ENCODE measurements around the gene KLK10.

The KLK10 gene

GRCh38 chr19:51019544-51019925 is at the start of gene KLK10:
TSS of gene KLK10 (minus strand) at chr19:51019709. CDS start at chr19:51019130, 579 bp downstream.
- DNase-seq (ENCODE audit: low read depth in 2 of 2) = no peak

DNA sequence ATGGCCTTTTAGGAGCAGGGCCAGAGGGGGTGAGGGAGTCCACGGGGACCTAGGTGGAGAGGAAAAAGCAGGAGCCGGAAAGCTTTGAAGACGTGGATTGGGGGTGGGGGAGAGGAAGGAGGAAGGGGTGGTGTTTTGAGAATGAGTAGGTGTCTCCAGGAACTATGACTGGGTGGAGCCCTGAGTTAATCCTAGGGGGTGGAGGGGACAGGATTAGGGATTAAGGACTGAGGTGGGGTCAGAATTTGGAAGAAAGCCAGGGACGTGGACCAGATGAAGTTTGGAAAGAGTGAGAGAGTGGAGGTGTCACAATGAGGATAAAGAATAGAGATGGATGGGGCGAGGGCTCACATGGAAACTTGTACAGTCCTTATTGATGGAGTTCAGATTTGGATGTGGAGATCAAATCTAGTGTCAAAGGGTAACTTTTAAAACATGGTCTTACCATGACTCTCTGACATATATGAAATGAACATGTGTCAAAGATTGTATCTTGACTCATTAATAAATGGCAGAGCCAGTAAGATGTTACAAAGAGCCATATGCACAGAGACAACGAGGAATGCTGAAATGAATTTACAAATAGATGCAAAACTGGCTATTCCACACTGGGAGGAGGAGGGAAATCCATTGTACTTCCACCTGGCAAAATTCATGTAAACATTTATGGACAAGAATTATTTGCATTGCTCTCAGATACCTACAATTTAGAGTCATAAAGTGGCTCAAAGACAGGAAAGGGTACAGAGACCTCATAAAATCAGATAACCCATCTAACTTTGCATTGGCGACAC is 47.1 kb upstream of the KLK10 start:
- DNase-seq (ENCODE audit: low read depth in 2 of 2) = no peak

DNA sequence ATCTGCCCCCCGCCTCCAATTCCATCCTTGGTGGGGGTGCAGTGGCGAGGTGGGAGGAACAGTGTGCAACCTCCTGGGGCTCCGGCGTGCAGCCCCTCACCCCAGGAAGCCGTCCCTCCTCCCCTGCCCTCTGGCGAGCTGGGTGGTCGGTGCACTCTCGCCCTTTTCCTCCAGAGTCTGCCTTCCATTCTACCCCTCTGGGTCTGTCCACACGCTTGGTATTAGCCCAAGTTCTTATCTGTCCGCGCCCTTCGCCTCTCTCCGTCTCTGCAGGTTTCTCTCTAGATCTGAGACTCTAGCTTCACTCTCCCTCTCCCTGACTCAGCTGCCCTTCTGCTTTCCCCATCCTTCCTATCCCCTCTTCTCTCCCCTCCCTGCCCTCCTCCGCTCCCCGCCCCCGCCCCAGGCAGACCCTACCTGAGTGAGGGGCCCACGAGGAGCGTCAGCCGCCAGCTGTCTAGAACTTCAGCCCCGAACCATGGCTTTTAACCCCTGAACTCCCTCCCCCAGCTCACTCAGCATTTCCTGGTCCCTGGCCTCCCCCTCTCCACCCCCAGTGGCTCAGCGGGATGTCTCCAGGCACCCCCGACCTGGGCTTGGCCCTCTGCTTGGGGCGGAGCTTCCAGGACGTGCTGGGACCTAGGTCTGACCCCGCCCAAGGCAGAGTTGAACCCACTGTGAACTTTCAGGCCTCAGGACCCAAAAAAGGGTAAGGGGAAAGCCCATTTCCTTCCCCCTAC is 45.9 kb upstream of the KLK10 start:
- no peak for DNase-seq (ENCODE audit: low read depth in 2 of 2)

GRCh38 chr19:51064534-51065220 is 45.2 kb upstream of the KLK10 start, which contains the start of gene KLK13:
TSS of gene KLK13 (minus strand) at chr19:51065092. CDS start at chr19:51065067, 25 bp downstream.
- DNase-seq (ENCODE audit: low read depth in 2 of 2) = no peak

- no peak for DNase-seq (ENCODE audit: low read depth in 2 of 2)
These were observed 44.2 kb upstream of the KLK10 start for GRCh38 chr19:51063664-51064063.

DNA sequence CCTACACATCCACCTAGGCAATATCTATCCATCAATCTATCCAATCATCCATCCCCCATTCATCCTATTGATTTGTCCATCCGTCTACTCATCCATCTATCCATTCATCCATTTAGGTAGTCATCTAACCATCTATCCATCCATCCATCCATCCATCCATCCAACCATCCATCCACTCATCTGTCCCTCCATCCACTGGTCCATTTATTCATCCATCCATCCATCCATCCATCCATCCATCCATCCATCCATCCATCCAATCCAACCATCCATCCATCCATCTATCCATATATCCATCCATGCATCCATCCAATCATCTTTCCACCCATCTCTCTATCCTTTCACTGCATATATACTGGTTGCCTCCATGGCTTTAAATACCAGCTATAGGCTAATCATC is 41.5 kb upstream of the KLK10 start:
- no peak for DNase-seq (ENCODE audit: low read depth in 2 of 2)

- no peak for DNase-seq (ENCODE audit: low read depth in 2 of 2)
These were observed 40.8 kb upstream of the KLK10 start for GRCh38 chr19:51060336-51060735.

GRCh38 chr19:51059715-51060114 is 40.2 kb upstream of the KLK10 start:
- DNase-seq (ENCODE audit: low read depth in 2 of 2) = no peak

DNA sequence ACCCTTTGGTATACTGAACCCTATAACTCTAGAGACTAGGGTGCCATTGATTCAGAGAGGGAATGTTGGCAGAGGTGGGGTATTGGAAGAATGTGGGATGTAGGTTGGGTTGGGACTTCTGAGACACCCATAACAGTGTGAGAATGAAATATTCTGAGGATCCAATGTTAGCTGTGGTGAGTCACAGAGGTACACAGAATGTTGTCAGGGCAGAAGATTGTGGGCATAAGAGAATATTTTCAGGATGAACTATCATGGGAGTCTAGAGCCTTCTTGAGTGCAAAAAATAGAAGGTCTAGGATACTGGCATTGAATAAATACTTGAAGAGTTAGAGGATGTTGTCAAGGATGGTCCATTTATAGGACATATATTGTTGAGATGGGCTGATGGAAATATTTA is 36.4 kb upstream of the KLK10 start:
- DNase-seq (ENCODE audit: low read depth in 2 of 2) = no peak

- DNase-seq (ENCODE audit: low read depth in 2 of 2) = no peak
These were observed 27.5 kb upstream of the KLK10 start for GRCh38 chr19:51047031-51047335.

GRCh38 chr19:51044327-51044726 is 24.8 kb upstream of the KLK10 start:
- DNase-seq (ENCODE audit: low read depth in 2 of 2) = no peak

- no peak for DNase-seq (ENCODE audit: low read depth in 2 of 2)
These were observed 24.0 kb upstream of the KLK10 start for GRCh38 chr19:51043497-51043896.

DNA sequence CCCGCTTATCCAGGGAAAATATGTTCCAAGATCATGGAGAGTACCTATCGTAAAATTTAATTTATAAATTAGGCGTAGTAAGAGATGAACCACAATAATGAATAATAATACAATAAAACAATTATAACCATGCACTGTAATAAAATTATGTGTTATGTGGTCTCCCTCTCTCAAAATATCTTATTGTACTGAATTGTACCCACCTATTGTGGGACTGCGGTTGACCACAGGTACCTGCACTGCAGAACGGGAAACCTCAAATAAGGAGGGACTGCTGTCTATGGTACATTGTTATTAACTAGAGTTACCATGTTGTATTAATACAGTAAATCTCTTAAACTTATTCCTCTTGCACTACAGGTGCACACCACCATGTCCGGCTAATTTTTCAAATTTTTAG is 20.6 kb upstream of the KLK10 start:
- no peak for DNase-seq (ENCODE audit: low read depth in 2 of 2)

DNA sequence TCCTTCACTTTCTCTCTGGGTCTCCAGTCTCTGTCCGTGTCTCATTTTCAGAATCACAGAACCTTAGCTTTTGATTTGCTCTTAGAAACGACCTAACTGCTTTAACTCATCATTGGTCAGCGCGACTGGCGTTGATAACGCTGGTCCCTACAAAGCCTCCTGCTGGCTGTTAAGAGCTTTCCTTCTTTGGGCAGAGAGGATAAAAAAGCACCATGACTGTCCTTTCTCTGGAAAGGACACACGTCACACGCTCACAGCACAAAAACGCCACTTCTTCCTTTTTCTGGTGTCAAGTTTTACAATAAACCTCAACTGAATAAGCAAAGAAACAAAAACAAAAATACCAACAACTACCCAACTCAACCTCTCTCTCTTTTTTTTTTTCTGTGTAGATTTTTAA is 17.0 kb upstream of the KLK10 start:
- DNase-seq (ENCODE audit: low read depth in 2 of 2) = no peak

GRCh38 chr19:51034704-51035103 is 15.2 kb upstream of the KLK10 start, which contains the start of gene KLK12:
TSS of gene KLK12 (minus strand) at chr19:51035002. CDS start at chr19:51034621, 381 bp downstream.
- no peak for DNase-seq (ENCODE audit: low read depth in 2 of 2)

GRCh38 chr19:51031880-51032225 is 12.3 kb upstream of the KLK10 start:
- no peak for DNase-seq (ENCODE audit: low read depth in 2 of 2)

GRCh38 chr19:51031220-51031879 is 11.8 kb upstream of the KLK10 start:
- DNase-seq (ENCODE audit: low read depth in 2 of 2) = no peak

GRCh38 chr19:51030631-51031030 is 11.1 kb upstream of the KLK10 start:
- no peak for DNase-seq (ENCODE audit: low read depth in 2 of 2)

GRCh38 chr19:51029718-51030117 is 10.2 kb upstream of the KLK10 start:
- no peak for DNase-seq (ENCODE audit: low read depth in 2 of 2)

DNA sequence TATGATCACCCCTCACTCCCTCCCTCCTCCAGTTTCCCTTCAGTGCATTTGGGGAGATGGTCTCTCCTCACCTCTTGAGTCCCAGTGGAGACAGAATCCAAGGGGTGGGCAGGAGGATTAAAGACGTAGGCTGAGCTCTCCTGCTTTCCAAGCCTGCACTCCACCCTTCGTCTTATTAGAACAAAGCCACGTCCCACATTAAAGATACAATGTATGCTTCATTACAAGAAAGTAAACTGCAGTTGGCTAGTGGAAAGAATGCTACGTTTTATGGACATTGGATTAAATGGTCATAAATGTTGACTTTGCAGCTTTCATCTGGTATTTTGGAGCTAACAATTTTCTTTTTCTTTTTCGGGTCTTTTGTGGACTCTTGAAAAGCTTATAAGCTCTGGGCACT is 8.4 kb upstream of the KLK10 start:
- DNase-seq (ENCODE audit: low read depth in 2 of 2) = no peak

- DNase-seq (ENCODE audit: low read depth in 2 of 2) = no peak
These were observed 7.8 kb upstream of the KLK10 start for GRCh38 chr19:51027126-51027806.

- no peak for DNase-seq (ENCODE audit: low read depth in 2 of 2)
These were observed 7.0 kb upstream of the KLK10 start, which contains the start of gene KLK11 for GRCh38 chr19:51026554-51026831. TSS of gene KLK11 (minus strand) at chr19:51026616. CDS start at chr19:51025631, 985 bp downstream.
